ENCODE data around the gene RAB44. TPM values are rescaled to one million over a fixed set of nuclear protein-coding genes. Genes with fewer than 3 reads are reported as not detected.

The RAB44 gene
- total and polyA plus RNA-seq, 9 of the 15 experiments (the other 6 are each of a cell fraction or from before 2014, with no cell fraction given), result not detected

DNA sequence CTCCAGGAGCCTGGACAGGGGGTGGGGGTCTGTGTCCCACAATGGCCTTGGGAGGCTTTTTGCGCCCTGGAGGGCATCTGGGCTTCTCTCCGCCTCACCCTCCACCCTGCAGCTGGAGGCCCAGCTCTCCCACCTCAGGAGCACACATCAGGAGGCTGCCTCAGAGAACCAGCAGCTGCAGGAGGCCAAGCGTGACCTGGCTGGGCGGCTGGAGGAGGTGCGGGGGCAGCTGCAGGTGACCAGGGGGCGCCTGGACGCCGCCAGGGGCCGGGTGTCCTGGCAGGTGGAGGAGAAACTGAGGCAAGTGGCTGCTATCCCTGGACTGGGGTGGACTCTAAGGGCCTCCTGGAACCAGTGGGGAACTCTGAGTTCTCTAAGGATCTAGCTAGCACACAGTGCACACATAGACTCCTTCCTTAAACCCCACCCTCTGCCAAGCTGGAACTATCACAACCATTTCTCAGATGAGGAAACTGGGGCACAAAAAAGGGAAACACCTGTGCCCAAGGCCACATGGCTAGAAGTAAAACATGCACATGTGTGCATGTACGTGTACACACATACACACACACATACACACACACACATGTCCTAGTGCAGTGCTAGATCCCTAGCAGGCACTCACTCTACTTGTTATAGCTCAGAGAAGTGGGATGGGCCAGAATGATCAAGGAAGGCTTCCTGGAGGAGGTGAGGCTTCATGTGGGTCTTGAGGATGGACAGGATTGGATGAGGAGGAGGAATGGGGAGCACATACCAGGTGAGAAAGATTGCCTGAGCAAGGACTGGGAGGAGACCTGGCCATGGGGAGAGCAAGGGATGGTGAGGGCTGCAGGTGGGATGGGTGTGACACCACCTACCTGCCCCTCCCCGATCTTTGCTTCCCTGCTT, 22.9 kb downstream of the RAB44 start:
- no TSS peak for BruUV-seq (replicated peaks)
- Histone ChIP-seq H3K4me3 (no peak overlapping the region), H3K9me3 (replicated peaks; ENCODE audit: control insufficient read depth, insufficient read depth, low read depth, low read length) (no peaks in the 10 kb centered on the region), H3K9ac (ENCODE audit: insufficient read depth in 1 of 2, low read depth in 2 of 2, low read length in 2 of 2) (no peak overlapping the region), H3K4me2 (ENCODE audit: insufficient read depth, low read length) (no peak overlapping the region), H3K9me1 (ENCODE audit: control insufficient read depth, insufficient read depth, low read length) (no peaks in the 10 kb centered on the region), H2AFZ (ENCODE audit: low read depth, low read length) (no peak overlapping the region), H3K27me3 (ENCODE audit: control insufficient read depth in 2 of 2, insufficient read depth in 2 of 2, low read length in 2 of 2) (peaks cover 28 to 77% of the 10 kb centered on the region in 2 experiments), H3K36me3 (ENCODE audit: control insufficient read depth, insufficient read depth, low read length) (no peaks in the 10 kb centered on the region), H3K4me1 (replicated peaks in 1 of 2; ENCODE audit: control insufficient read depth in 2 of 2, insufficient read depth in 2 of 2, low read length in 2 of 2) (peaks cover 0 to 12% of the 10 kb centered on the region in 2 experiments; a peak in 1 of 5 replicates), H4K20me1 (replicated peaks; ENCODE audit: control insufficient read depth, insufficient read depth, low read length) (peaks cover 19% of the 10 kb centered on the region; the same call in 1 of the 2 replicates), H3K79me2 (ENCODE audit: control insufficient read depth, insufficient read depth, low read length) (no peaks in the 10 kb centered on the region), H3K27ac (ENCODE audit: extremely low read depth, low read depth, low read length) (no peak overlapping the region)
- in situ Hi-C loops (cut with MboI), result loop anchor here (10.0 kb wide), 1 partner anchor 106 kb away; no protein-coding TSS in a partner anchor
- ATAC-seq (no peak), DNase-seq (ENCODE audit: extremely low read depth in 1 of 4, low spot score in 3 of 4) (no peak), FAIRE-seq (no peak)
- WGBS (ENCODE audit: insufficient coverage, low coverage, missing lambda C conversion rate), result 8% methylated on average over 11 of the region's 11 CpGs
- CTCF ChIA-PET (ENCODE audit: low intra/inter-chr PET ratio), result interaction anchor here (0.5 to 1.0 kb wide), 2 partner anchors 15 to 101 kb away, joined by 3 read pairs; no protein-coding TSS in a partner anchor
- POLR2A ChIA-PET, result interaction anchor here (0.6 to 1.6 kb wide), 6 partner anchors 10 to 126 kb away, joined by 3 to 9 read pairs (median 4); partner anchors contain the start of genes RAB44 and SRSF3
- intact Hi-C loops (cut with micrococcal nuclease), result no loop called here
- TF ChIP-seq ZFP36 (IDR thresholded peaks at IDR 0.05; ENCODE audit: low read depth, low read length, partially characterized antibody), result peak; percentile 97
- TF ChIP-seq, protein P1, sequence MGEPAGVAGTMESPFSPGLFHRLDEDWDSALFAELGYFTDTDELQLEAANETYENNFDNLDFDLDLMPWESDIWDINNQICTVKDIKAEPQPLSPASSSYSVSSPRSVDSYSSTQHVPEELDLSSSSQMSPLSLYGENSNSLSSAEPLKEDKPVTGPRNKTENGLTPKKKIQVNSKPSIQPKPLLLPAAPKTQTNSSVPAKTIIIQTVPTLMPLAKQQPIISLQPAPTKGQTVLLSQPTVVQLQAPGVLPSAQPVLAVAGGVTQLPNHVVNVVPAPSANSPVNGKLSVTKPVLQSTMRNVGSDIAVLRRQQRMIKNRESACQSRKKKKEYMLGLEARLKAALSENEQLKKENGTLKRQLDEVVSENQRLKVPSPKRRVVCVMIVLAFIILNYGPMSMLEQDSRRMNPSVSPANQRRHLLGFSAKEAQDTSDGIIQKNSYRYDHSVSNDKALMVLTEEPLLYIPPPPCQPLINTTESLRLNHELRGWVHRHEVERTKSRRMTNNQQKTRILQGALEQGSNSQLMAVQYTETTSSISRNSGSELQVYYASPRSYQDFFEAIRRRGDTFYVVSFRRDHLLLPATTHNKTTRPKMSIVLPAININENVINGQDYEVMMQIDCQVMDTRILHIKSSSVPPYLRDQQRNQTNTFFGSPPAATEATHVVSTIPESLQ (CRISPR knock-in tag; IDR thresholded peaks at IDR 0.05), result no peak
- no peak for TF ChIP-seq ZNF408 (CRISPR knock-in tag; IDR thresholded peaks at IDR 0.05; ENCODE audit: low read depth)
- TF ChIP-seq ZC3H4 (CRISPR knock-in tag; IDR thresholded peaks at IDR 0.05; ENCODE audit: borderline replicate concordance), result no peak
- TF ChIP-seq, protein P2, sequence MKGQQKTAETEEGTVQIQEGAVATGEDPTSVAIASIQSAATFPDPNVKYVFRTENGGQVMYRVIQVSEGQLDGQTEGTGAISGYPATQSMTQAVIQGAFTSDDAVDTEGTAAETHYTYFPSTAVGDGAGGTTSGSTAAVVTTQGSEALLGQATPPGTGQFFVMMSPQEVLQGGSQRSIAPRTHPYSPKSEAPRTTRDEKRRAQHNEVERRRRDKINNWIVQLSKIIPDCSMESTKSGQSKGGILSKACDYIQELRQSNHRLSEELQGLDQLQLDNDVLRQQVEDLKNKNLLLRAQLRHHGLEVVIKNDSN (CRISPR knock-in tag; IDR thresholded peaks at IDR 0.05), result peak; percentile 67
- TF ChIP-seq MECOM (CRISPR knock-in tag; IDR thresholded peaks at IDR 0.05), result no peak
- TF ChIP-seq CLOCK (CRISPR knock-in tag; IDR thresholded peaks at IDR 0.05; ENCODE audit: borderline replicate concordance), result no peak
- TF ChIP-seq FOS (IDR thresholded peaks at IDR 0.05; ENCODE audit: extremely low read depth, insufficient read length), result no peak
- TF ChIP-seq ZNF77 (CRISPR knock-in tag; IDR thresholded peaks at IDR 0.05), result no peak
- no peak for TF ChIP-seq ATF3 (IDR thresholded peaks at IDR 0.05)
- TF ChIP-seq ATF3 (CRISPR knock-in tag; conservative IDR thresholded peaks at IDR 0.05), result no peak
- no peak for TF ChIP-seq C11orf30 (IDR thresholded peaks at IDR 0.05; ENCODE audit: low read depth)
- no peak for TF ChIP-seq FOXJ3 (CRISPR knock-in tag; IDR thresholded peaks at IDR 0.05)

Data from K562 (cell line).